H9 (cell line): ENCODE data around the gene ZNF346. TPM values are rescaled to one million over a fixed set of nuclear protein-coding genes. Genes with fewer than 3 reads are reported as not detected.
"Not testable (repeated sequence)": the region's sequence is repeated elsewhere in the genome, so short reads cannot be mapped to it uniquely, and the experiment has no call there.

Experiments used
- DNase-seq: peaks from one replicate; pipeline ENCODE4 v3.0.0-alpha.2; 2017
- H2AFZ ChIP-seq: one replicate; pipeline ENCODE4 v1.6.1; 2013; ENCODE audit warnings: mild to moderate bottlenecking, low read length, control low read depth, moderate library complexity
- H2AK5ac ChIP-seq: 2 replicates; pipeline ENCODE4 v1.6.1; 2013; ENCODE audit warnings: low read length, control low read depth, mixed read lengths; ENCODE audit not compliant: insufficient read length
- H2BK120ac ChIP-seq: one replicate; pipeline ENCODE4 v1.6.1; 2013; ENCODE audit warnings: low read depth, mild to moderate bottlenecking, low read length, control low read depth, inconsistent platforms; ENCODE audit not compliant: poor library complexity, severe bottlenecking
- H2BK12ac ChIP-seq: 2 replicates; pipeline ENCODE4 v1.6.1; 2013; ENCODE audit warnings: low read length, control low read depth, mixed read lengths, low read depth; ENCODE audit not compliant: insufficient read length
- H2BK15ac ChIP-seq: 2 replicates; pipeline ENCODE4 v1.6.1; 2013; ENCODE audit warnings: low read depth, low read length, control low read depth
- H2BK20ac ChIP-seq: one replicate; pipeline ENCODE4 v1.6.1; 2013; ENCODE audit warnings: low read depth, mild to moderate bottlenecking, low read length, control low read depth, inconsistent platforms; ENCODE audit not compliant: poor library complexity, severe bottlenecking
- H2BK5ac ChIP-seq: 2 replicates; pipeline ENCODE4 v1.6.1; 2013; ENCODE audit warnings: low read length, control low read depth, mixed read lengths; ENCODE audit not compliant: insufficient read length
- H3K14ac ChIP-seq: 2 replicates; pipeline ENCODE4 v1.6.1; 2013; ENCODE audit warnings: low read length, control low read depth; ENCODE audit not compliant: insufficient read depth
- H3K18ac ChIP-seq: 2 replicates; pipeline ENCODE4 v1.6.1; 2013; ENCODE audit warnings: low read depth, mild to moderate bottlenecking, mixed read lengths, low read length, control low read depth; ENCODE audit not compliant: insufficient read length
- H3K23ac ChIP-seq: 2 replicates; pipeline ENCODE4 v1.6.1; 2013; ENCODE audit warnings: low read length, control low read depth, mixed read lengths, low read depth; ENCODE audit not compliant: insufficient read length
- H3K23me2 ChIP-seq: 2 replicates; pipeline ENCODE4 v1.6.1; 2013; ENCODE audit warnings: low read depth, mild to moderate bottlenecking, mixed read lengths, low read length, control low read depth; ENCODE audit not compliant: insufficient read length, poor library complexity, severe bottlenecking
- H3K27ac ChIP-seq: 2 replicates; pipeline ENCODE4 v1.5.1; 2013; ENCODE audit warnings: low read length, control low read depth, mixed read lengths, low read depth; ENCODE audit not compliant: insufficient read length
- H3K27me3 ChIP-seq: 2 replicates; pipeline ENCODE4 v1.6.1; 2013; ENCODE audit warnings: low read length, control low read depth, inconsistent platforms; ENCODE audit not compliant: insufficient read depth
- H3K4ac ChIP-seq: 2 replicates; pipeline ENCODE4 v1.6.1; 2013; ENCODE audit warnings: low read depth, mild to moderate bottlenecking, control low read depth, inconsistent platforms, low read length, moderate library complexity
- H3K4me1 ChIP-seq: 2 replicates; pipeline ENCODE4 v1.6.1; 2013; ENCODE audit warnings: low read length, control low read depth, inconsistent platforms; ENCODE audit not compliant: insufficient read depth
- H3K4me2 ChIP-seq: 2 replicates; pipeline ENCODE4 v1.6.1; 2013; ENCODE audit warnings: low read length, control low read depth, mixed read lengths; ENCODE audit not compliant: insufficient read length, insufficient read depth
- H3K56ac ChIP-seq: 2 replicates; pipeline ENCODE4 v1.6.1; 2013; ENCODE audit warnings: low read depth, mild to moderate bottlenecking, mixed read lengths, low read length, control low read depth; ENCODE audit not compliant: insufficient read length
- H3K79me1 ChIP-seq: 2 replicates; pipeline ENCODE4 v1.6.1; 2013; ENCODE audit warnings: low read depth, mild to moderate bottlenecking, moderate library complexity, low read length, control low read depth, inconsistent platforms; ENCODE audit not compliant: insufficient read depth, poor library complexity, severe bottlenecking
- H3K79me2 ChIP-seq: 2 replicates; pipeline ENCODE4 v1.6.1; 2013; ENCODE audit warnings: low read length, control low read depth, inconsistent platforms; ENCODE audit not compliant: insufficient read depth
- H3K9ac ChIP-seq: 2 replicates; pipeline ENCODE4 v1.6.1; 2013; ENCODE audit warnings: low read length, control low read depth, mixed read lengths; ENCODE audit not compliant: insufficient read length; ENCODE audit errors: extremely low read depth
- H3K9me3 ChIP-seq: one replicate; pipeline ENCODE4 v1.6.1; 2013; ENCODE audit warnings: low read depth, low read length, inconsistent platforms; ENCODE audit not compliant: control insufficient read depth
- H3T11ph ChIP-seq: one replicate; pipeline ENCODE4 v1.6.1; 2013; ENCODE audit warnings: mild to moderate bottlenecking, low read length, control low read depth, inconsistent platforms
- H4K20me1 ChIP-seq: one replicate; pipeline ENCODE4 v1.6.1; 2013; ENCODE audit not compliant: control insufficient read depth, insufficient read length, insufficient read depth
- H4K5ac ChIP-seq: 2 replicates; pipeline ENCODE4 v1.6.1; 2013; ENCODE audit warnings: low read depth, mild to moderate bottlenecking, mixed read lengths, low read length, control low read depth; ENCODE audit not compliant: insufficient read length
- H4K8ac ChIP-seq: replicated peaks from 2 replicates; pipeline ENCODE4 v1.6.1; 2013; ENCODE audit warnings: low read length, control low read depth, mixed read lengths, low read depth; ENCODE audit not compliant: insufficient read length
- H4K91ac ChIP-seq: 2 replicates; pipeline ENCODE4 v1.6.1; 2013; ENCODE audit warnings: low read depth, mild to moderate bottlenecking, moderate library complexity, mixed read lengths, low read length, control low read depth; ENCODE audit not compliant: insufficient read length
- H3K27ac Mint-ChIP-seq, 3 experiments: 2 replicates in 2 of 3; 3 replicates in 1 of 3; pipeline ENCODE4 v1.8.0; 2020 to 2021; ENCODE audit warnings: mixed read lengths in 3 of 3, mild to moderate bottlenecking in 1 of 3, moderate library complexity in 1 of 3
- H3K27me3 Mint-ChIP-seq: 2 replicates; pipeline ENCODE4 v1.8.0; 2021; ENCODE audit warnings: low read depth, mild to moderate bottlenecking, moderate library complexity, mixed read lengths
- H3K36me3 Mint-ChIP-seq, 3 experiments: 2 replicates in 2 of 3; 3 replicates in 1 of 3; pipeline ENCODE4 v1.8.0; 2020 to 2021; ENCODE audit warnings: low read depth in 3 of 3, mixed read lengths in 3 of 3; ENCODE audit not compliant: insufficient read depth in 1 of 3
- H3K4me1 Mint-ChIP-seq, 2 experiments: 2 replicates each; pipeline ENCODE4 v1.8.0; 2020; ENCODE audit warnings: mixed read lengths in 2 of 2
- H3K4me3 Mint-ChIP-seq, 2 experiments: 2 replicates in 1 of 2; 3 replicates in 1 of 2; pipeline ENCODE4 v1.8.0; 2020 to 2021; ENCODE audit warnings: mild to moderate bottlenecking in 2 of 2, mixed read lengths in 2 of 2, moderate library complexity in 1 of 2
- H3K9me3 Mint-ChIP-seq, 2 experiments: 2 replicates in 1 of 2; 3 replicates in 1 of 2; pipeline ENCODE4 v1.8.0; 2020; ENCODE audit warnings: mild to moderate bottlenecking in 2 of 2, mixed read lengths in 2 of 2, moderate library complexity in 1 of 2
- WGBS: extraction: QIAGEN DNeasy Blood & Tissue Kit; methylation state at CpG from one replicate; pipeline ENCODE4 v1.1.7; 2013; ENCODE audit warnings: missing lambda C conversion rate, low lambda C conversion rate, mixed read lengths; ENCODE audit not compliant: insufficient read length; ENCODE audit errors: extremely low coverage; 5-methylcytosine and 5-hydroxymethylcytosine counted together
- total RNA-seq: library from RNA; stranded (reverse); gene quantifications from 2 replicates; pipeline ENCODE4 v1.2.1, GENCODE V29; 2021
- TF ChIP-seq, protein P1 (sequence below): fragments of 200-600 bp; sonication (generic); conservative IDR thresholded peaks from 3 replicates; pipeline ENCODE4 v1.8.0; 2021; ENCODE audit warnings: antibody characterized with exemption, mild to moderate bottlenecking

Gene ZNF346
- total RNA-seq, 1 experiment from 2014 or later, result 22.7 TPM

GRCh38 chr5:176987583-176987982 lies 34.9 kb upstream of the ZNF346 start:
- DNase-seq, result no peak
- no peak overlapping the region for H4K5ac ChIP-seq
- H3K4ac ChIP-seq, result no peak overlapping the region
- Mint-ChIP-seq H3K36me3 (peaks cover 24 to 49% (median 42%) of the 10 kb centered on the region in 3 experiments), H3K27me3 (no peaks in the 10 kb centered on the region), H3K4me1 (no peaks in the 10 kb centered on the region), H3K9me3 (peaks cover 29 to 32% of the 10 kb centered on the region in 2 experiments), H3K27ac (no peak overlapping the region), H3K4me3 (no peak overlapping the region)
- H2AK5ac ChIP-seq, result no peak overlapping the region
- no peak overlapping the region for H3T11ph ChIP-seq
- no peak overlapping the region for H3K18ac ChIP-seq
- H2BK5ac ChIP-seq, result no peak overlapping the region
- H3K4me1 ChIP-seq, result no peaks in the 10 kb centered on the region
- H2BK12ac ChIP-seq, result no peak overlapping the region
- no peaks in the 10 kb centered on the region for H3K27me3 ChIP-seq
- peaks cover 5% of the 10 kb centered on the region for H3K9me3 ChIP-seq
- H3K4me2 ChIP-seq, result no peak overlapping the region
- H3K23ac ChIP-seq, result no peak overlapping the region
- H2BK15ac ChIP-seq, result no peak overlapping the region
- no peak overlapping the region for H2BK120ac ChIP-seq
- no peak overlapping the region for H3K9ac ChIP-seq
- no peaks in the 10 kb centered on the region for H3K23me2 ChIP-seq
- peaks cover 12% of the 10 kb centered on the region for H3K79me1 ChIP-seq
- TF ChIP-seq, protein P1, sequence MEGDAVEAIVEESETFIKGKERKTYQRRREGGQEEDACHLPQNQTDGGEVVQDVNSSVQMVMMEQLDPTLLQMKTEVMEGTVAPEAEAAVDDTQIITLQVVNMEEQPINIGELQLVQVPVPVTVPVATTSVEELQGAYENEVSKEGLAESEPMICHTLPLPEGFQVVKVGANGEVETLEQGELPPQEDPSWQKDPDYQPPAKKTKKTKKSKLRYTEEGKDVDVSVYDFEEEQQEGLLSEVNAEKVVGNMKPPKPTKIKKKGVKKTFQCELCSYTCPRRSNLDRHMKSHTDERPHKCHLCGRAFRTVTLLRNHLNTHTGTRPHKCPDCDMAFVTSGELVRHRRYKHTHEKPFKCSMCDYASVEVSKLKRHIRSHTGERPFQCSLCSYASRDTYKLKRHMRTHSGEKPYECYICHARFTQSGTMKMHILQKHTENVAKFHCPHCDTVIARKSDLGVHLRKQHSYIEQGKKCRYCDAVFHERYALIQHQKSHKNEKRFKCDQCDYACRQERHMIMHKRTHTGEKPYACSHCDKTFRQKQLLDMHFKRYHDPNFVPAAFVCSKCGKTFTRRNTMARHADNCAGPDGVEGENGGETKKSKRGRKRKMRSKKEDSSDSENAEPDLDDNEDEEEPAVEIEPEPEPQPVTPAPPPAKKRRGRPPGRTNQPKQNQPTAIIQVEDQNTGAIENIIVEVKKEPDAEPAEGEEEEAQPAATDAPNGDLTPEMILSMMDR, result no peak
- H3K56ac ChIP-seq, result no peak overlapping the region
- no CpG with 5 or more reads among the region's 3 CpGs for WGBS
- H3K14ac ChIP-seq, result no peak overlapping the region
- peaks cover 17% of the 10 kb centered on the region; the same call in 1 of the 2 replicates for H3K79me2 ChIP-seq
- H4K91ac ChIP-seq, result no peak overlapping the region
- H2AFZ ChIP-seq, result no peak overlapping the region
- no peak overlapping the region for H2BK20ac ChIP-seq
- H4K8ac ChIP-seq, result no peak overlapping the region
- no peaks in the 10 kb centered on the region for H4K20me1 ChIP-seq
- no peak overlapping the region for H3K27ac ChIP-seq

DNA sequence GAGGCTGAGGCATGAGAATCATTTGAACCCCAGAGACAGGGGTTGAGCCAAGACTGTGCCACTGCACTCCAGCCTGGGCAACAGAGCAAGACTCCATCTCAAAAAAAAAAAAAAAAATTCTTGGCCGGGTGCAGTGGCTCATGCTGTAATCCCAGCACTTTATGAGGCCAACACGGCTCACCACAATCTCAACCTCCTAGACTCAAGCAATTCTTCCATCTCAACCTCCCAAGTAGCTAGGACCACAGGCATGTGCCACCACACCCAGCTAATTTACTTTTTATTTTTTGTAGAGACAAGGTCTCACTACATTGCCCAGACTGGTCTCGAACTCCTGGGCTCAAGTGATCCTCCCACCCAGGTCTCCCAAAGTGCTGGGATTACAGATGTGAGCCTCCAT lies 29.4 kb upstream of the ZNF346 start:
- not testable (repeated sequence) for H2BK120ac ChIP-seq, H3K27ac ChIP-seq, H2BK20ac ChIP-seq, H4K91ac ChIP-seq, H3K18ac ChIP-seq, H3K27me3 Mint-ChIP-seq, H2BK12ac ChIP-seq, H2BK5ac ChIP-seq, H3K9ac ChIP-seq, H4K20me1 ChIP-seq, H3T11ph ChIP-seq, H3K56ac ChIP-seq, H3K4me2 ChIP-seq, DNase-seq, H3K4ac ChIP-seq, H3K4me3 Mint-ChIP-seq, H3K14ac ChIP-seq, H3K9me3 ChIP-seq, H2AFZ ChIP-seq, H2AK5ac ChIP-seq, H2BK15ac ChIP-seq, H4K5ac ChIP-seq, H3K23ac ChIP-seq, H3K23me2 ChIP-seq, H3K79me1 ChIP-seq, H4K8ac ChIP-seq, H3K27me3 ChIP-seq, H3K4me1 ChIP-seq, H3K27ac Mint-ChIP-seq
- H3K79me2 ChIP-seq, result peaks cover 28% of the 10 kb centered on the region; the same call in 1 of the 2 replicates
- peaks cover 7 to 11% of the 10 kb centered on the region in 2 experiments; a peak in 2 of 4 replicates for H3K4me1 Mint-ChIP-seq
- WGBS, result no CpG with 5 or more reads among the region's 3 CpGs
- peaks cover 15 to 23% of the 10 kb centered on the region in 2 experiments for H3K9me3 Mint-ChIP-seq
- peaks cover 19 to 33% (median 27%) of the 10 kb centered on the region in 3 experiments for H3K36me3 Mint-ChIP-seq
